Superior temporal gyrus (tissue), 1 donor: ENCODE results near the gene USP7.
"Not testable (repeated sequence)": the region's sequence is repeated elsewhere in the genome, so short reads cannot be mapped to it uniquely, and the experiment has no call there.

Experiments used
- DNase-seq: peaks from one replicate; pipeline ENCODE4 v3.0.0-alpha.2; 2016; ENCODE audit errors: extremely low spot score

The USP7 gene

GRCh38 chr16:8963821-8964441 lies at the start of gene USP7:
USP7 (minus strand) TSS chr16:8963906; CDS start chr16:8963285, 621 bp downstream.
- peak; percentile 85 for DNase-seq

- no peak for DNase-seq
Observed at GRCh38 chr16:9013508-9013864, 49.8 kb upstream of the USP7 start.

GRCh38 chr16:9012848-9013507 lies 49.3 kb upstream of the USP7 start:
- DNase-seq: no peak

- DNase-seq: no peak
Observed at GRCh38 chr16:9012330-9012729, 48.6 kb upstream of the USP7 start.

- peak; percentile 59 for DNase-seq
Observed at GRCh38 chr16:9008601-9009260, 45.0 kb upstream of the USP7 start.

- DNase-seq: no peak
Observed at GRCh38 chr16:9007177-9007794, 43.6 kb upstream of the USP7 start.

GRCh38 chr16:9004183-9004582 lies 40.5 kb upstream of the USP7 start:
- no peak for DNase-seq

GRCh38 chr16:9003763-9004162 lies 40.1 kb upstream of the USP7 start:
- DNase-seq: no peak

GRCh38 chr16:9003322-9003721 lies 39.6 kb upstream of the USP7 start:
- no peak for DNase-seq

GRCh38 chr16:9002042-9002441 lies 38.3 kb upstream of the USP7 start:
- no peak for DNase-seq

GRCh38 chr16:9000664-9001063 lies 37.0 kb upstream of the USP7 start:
- DNase-seq: no peak

- DNase-seq: no peak
Observed at GRCh38 chr16:8999800-9000199, 36.1 kb upstream of the USP7 start.

GRCh38 chr16:8998108-8998507 lies 34.4 kb upstream of the USP7 start:
- DNase-seq: peak; percentile 24

GRCh38 chr16:8996891-8997290 lies 33.2 kb upstream of the USP7 start:
- DNase-seq: no peak

GRCh38 chr16:8990445-8990844 lies 26.7 kb upstream of the USP7 start:
- no peak for DNase-seq

- DNase-seq: no peak
Observed at GRCh38 chr16:8989099-8989878, 25.6 kb upstream of the USP7 start.

GRCh38 chr16:8986818-8987191 lies 23.1 kb upstream of the USP7 start:
- no peak for DNase-seq

- no peak for DNase-seq
Observed at GRCh38 chr16:8986111-8986510, 22.4 kb upstream of the USP7 start.

- DNase-seq: no peak
Observed at GRCh38 chr16:8982816-8983215, 19.1 kb upstream of the USP7 start.

GRCh38 chr16:8981901-8982300 lies 18.2 kb upstream of the USP7 start:
- DNase-seq: not testable (repeated sequence)

GRCh38 chr16:8976189-8976588 lies 12.5 kb upstream of the USP7 start:
- DNase-seq: not testable (repeated sequence)

GRCh38 chr16:8975039-8975438 lies 11.3 kb upstream of the USP7 start:
- DNase-seq: no peak
